Stomach (tissue), 4 donors: ENCODE results near the gene CHTF8.

Source experiments
- CTCF ChIP-seq, 7 experiments: fragments of 450-650 bp in 4 of 7; fragments of 200-600 bp in 3 of 7; sonication (generic) in 3 of 7; IDR thresholded peaks; one replicate each; pipeline ENCODE4 v1.5.1; 2016 to 2019; ENCODE audit warnings: antibody characterized with exemption in 7 of 7, control low read depth in 2 of 7, mild to moderate bottlenecking in 1 of 7
- EP300 ChIP-seq: sonication (generic); formaldehyde crosslinking; IDR thresholded peaks from one replicate; pipeline ENCODE4 v1.6.1; 2017; ENCODE audit warnings: antibody characterized with exemption
- POLR2A ChIP-seq, 4 donors: fragments of 450-650 bp; IDR thresholded peaks; one replicate each; pipeline ENCODE4 v1.6.1; 2016; ENCODE audit warnings: antibody characterized with exemption in 4 of 4, control low read depth in 2 of 4, mild to moderate bottlenecking in 1 of 4, moderate library complexity in 1 of 4
- POLR2AphosphoS5 ChIP-seq, 3 donors: sonication (generic); formaldehyde crosslinking; IDR thresholded peaks; one replicate each; pipeline ENCODE4 v1.6.1; 2016; ENCODE audit warnings: antibody characterized with exemption in 3 of 3

- TF ChIP-seq CTCF (IDR thresholded peaks at IDR 0.05), result no peak
- no peak for TF ChIP-seq POLR2AphosphoS5 (IDR thresholded peaks at IDR 0.05)
- TF ChIP-seq POLR2A (IDR thresholded peaks at IDR 0.05), result no peak
- TF ChIP-seq EP300, result no peak
Measured at GRCh38 chr16:69073181-69073702, 59.1 kb downstream of the CHTF8 start.
